Esophagus squamous epithelium (tissue), 4 donors: ENCODE results near the gene TFEB.

ENCODE experiments used
- CTCF ChIP-seq, 6 experiments: fragments of 450-650 bp in 4 of 6; fragments of 200-600 bp in 2 of 6; sonication (generic) in 2 of 6; IDR thresholded peaks; one replicate each; pipeline ENCODE4 v1.5.1; 2016 to 2019; ENCODE audit warnings: antibody characterized with exemption in 6 of 6, mild to moderate bottlenecking in 4 of 6, moderate library complexity in 4 of 6
- POLR2A ChIP-seq, 4 donors: fragments of 450-650 bp; IDR thresholded peaks; one replicate each; pipeline ENCODE4 v1.6.1; 2017; ENCODE audit warnings: antibody characterized with exemption in 4 of 4, mild to moderate bottlenecking in 4 of 4, moderate library complexity in 3 of 4

- TF ChIP-seq CTCF (IDR thresholded peaks at IDR 0.05) (no peak), POLR2A (IDR thresholded peaks at IDR 0.05) (no peak)
Measured at GRCh38 chr6:41702771-41703494, 32.5 kb downstream of the TFEB start.
